Measurements from ENCODE around the gene DRC7. TPM values are rescaled to one million over a fixed set of nuclear protein-coding genes. Genes with fewer than 3 reads are reported as not detected.
"Not testable (repeated sequence)": the region's sequence is repeated elsewhere in the genome, so short reads cannot be mapped to it uniquely, and the experiment has no call there.

The DRC7 gene
- total RNA-seq, 1 donor from 2014 or later = not detected

DNA sequence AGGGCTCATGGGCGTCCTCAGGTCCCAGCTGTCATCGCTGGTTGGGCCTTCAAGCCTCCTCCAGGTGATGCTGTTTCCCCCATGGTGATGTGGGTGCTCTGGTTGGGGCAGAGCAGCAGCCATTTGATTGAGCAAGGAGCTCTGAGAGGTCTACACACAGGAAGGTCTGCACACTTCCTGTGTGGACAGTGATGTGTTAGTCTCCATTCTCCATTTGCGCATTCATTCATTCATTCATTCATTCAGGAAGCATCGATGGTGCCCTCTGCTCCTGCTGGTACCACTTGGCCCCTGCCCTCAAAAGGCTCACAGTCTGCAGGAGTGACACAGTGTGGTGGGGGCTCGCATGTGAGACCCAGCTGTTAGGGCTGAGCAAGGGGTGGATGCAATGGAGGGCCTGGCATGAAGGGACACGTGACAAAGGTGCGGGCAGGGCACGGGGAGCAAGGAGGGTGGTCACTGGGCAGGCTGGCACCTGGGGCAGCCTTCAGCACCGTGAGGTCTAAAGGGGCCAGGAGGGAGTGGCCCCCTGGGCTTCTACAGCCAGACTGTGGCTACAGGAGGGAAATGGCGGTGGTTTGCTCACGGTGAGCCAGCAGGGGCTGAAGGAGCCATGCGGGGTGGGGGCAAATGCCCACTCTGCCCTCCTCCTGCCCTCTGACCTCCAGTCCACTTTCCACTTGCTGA, 25.0 kb upstream of the DRC7 start:
- DNase-seq (ENCODE audit: missing footprints) = peak; percentile 42

GRCh38 chr16:57670196-57670595, 24.4 kb upstream of the DRC7 start:
- intact Hi-C loops (cut with DNase I) = no loop called here
- ATAC-seq (no peak), DNase-seq (ENCODE audit: missing footprints) (peak; percentile 9)

More for the DNA sequence above, 25.0 kb upstream of the DRC7 start:
- intact Hi-C loops (cut with DNase I) = no loop called here
- ATAC-seq = no peak

DNA sequence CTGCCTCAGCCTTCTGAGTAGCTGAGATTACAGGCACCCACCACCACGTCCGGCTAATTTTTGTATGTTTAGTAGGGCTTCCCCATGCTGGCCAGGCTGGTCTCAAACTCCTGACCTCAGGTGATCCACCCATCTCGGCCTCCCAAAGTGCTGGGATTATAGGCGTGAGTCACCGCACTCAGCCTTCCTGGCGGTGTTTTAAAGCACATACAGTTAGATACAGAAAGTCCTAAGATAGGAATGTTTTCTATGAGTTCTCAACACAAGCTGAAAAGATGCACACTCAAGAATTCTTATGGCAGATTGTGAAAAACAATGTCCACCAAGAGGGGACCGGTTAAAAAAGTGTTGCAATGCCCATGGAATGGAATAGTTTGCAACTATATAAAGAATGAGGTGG, 23.2 kb upstream of the DRC7 start:
- peak; percentile 20 for DNase-seq (ENCODE audit: missing footprints)
- ATAC-seq; intact Hi-C loops (cut with DNase I): not testable (repeated sequence)

- no peak for DNase-seq (ENCODE audit: missing footprints)
- intact Hi-C loops (cut with DNase I) = no loop called here
- no peak for ATAC-seq
These were observed 22.2 kb upstream of the DRC7 start for GRCh38 chr16:57672416-57672815.

- ATAC-seq (no peak), DNase-seq (ENCODE audit: missing footprints) (no peak)
- intact Hi-C loops (cut with DNase I) = no loop called here
These were observed 21.8 kb upstream of the DRC7 start for GRCh38 chr16:57672824-57673223.

- ATAC-seq (no peak), DNase-seq (ENCODE audit: missing footprints) (peak; percentile 8)
- intact Hi-C loops (cut with DNase I) = no loop called here
These were observed 18.7 kb upstream of the DRC7 start for GRCh38 chr16:57675741-57676551.

DNA sequence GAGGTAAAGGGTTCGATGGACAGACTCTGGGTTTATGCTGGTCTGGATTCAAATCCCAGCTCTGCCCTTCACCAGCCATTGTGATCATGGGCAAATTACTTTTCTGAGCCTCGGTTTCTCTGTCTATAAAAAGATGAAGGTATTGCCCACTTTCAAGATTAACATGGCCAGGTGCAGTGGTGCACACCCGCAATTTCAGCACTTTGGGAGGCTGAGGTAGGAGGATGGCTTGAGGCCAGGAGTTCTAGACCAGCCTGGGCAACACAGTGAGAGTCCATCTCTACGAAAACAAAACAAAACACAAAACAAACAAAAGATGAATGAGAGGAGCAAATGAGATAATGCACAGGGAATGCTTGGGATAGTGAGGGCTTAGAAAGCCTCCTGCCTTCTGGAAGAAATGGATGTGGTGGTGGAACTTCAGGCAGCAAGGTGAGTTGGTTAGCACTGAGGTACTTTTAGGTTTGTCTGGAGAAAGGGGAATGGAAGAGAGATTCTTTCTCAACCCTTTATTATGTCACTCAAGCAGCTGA, 18.0 kb upstream of the DRC7 start:
- DNase-seq (ENCODE audit: missing footprints) (no peak), ATAC-seq (no peak)
- intact Hi-C loops (cut with DNase I) = no loop called here

DNA sequence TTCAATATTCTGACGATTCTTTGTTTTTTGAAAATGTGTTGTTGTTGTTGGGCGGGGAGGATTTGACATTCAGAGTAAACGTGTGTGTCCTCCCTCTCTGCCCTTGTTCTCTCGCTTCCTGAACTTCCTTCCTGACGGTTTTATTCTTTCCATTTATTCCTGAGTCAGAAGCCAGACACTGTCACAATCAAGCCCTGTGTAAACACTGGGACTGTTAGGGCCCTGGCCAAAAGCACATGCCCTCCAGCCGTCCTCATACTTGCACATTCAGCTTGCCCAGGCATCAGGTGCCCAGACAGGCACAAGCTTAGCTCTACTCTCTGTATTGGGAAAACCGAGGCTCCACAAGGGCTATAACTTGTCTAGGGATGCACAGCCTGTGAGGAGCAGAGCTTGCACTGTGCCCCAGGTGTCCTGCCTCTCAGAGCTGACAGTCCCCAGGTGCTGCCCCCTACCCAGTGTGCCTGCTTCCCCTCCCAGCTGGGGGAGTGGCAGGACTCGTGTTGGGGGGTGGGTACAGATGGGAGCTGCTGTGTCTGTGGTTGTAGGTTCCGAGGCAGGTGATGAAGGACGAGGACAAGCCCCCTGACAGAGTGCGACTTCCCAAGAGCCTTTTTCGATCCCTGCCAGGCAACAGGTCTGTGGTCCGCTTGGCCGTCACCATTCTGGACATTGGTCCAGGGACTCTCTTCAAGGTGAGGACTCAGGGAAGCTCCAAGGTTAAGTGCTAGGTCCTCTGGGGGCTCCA, 16.8 kb upstream of the DRC7 start:
- ATAC-seq (peak; percentile 71), DNase-seq (ENCODE audit: missing footprints) (peak; percentile 35)
- intact Hi-C loops (cut with DNase I) = no loop called here

- DNase-seq (ENCODE audit: missing footprints) = peak; percentile 32
- ATAC-seq = no peak
- intact Hi-C loops (cut with DNase I) = no loop called here
These were observed 15.6 kb upstream of the DRC7 start for GRCh38 chr16:57679016-57679415.

- no peak for ATAC-seq
- intact Hi-C loops (cut with DNase I) = no loop called here
- no peak for DNase-seq (ENCODE audit: missing footprints)
These were observed 14.7 kb upstream of the DRC7 start for GRCh38 chr16:57679767-57680482.

DNA sequence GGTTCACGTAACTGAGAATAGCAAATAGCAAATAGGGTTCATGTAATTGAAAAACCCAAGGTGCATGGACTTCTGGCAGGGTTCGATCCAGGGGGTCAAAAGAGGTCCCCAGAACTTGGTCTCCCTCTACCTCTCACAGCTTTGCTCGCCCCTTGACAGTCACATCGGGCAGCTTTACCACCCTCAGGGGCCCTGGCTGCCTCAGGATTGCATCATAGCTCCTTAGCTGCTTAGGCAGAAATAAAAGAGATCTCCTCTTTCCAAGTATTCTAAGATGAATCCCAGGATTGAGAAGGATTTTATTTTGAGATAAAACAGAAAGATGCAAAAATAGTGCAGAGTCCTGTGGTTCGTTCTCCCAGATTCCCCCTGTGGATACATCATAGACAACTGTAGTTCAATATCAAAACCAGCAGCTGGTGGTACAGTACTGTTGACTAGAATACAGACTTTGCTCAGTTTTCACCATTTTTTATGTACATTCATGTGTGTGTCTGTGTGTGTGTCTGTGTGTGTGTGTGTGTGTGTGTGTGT, 13.7 kb upstream of the DRC7 start:
- ATAC-seq (no peak), DNase-seq (ENCODE audit: missing footprints) (no peak)
- intact Hi-C loops (cut with DNase I) = no loop called here

DNA sequence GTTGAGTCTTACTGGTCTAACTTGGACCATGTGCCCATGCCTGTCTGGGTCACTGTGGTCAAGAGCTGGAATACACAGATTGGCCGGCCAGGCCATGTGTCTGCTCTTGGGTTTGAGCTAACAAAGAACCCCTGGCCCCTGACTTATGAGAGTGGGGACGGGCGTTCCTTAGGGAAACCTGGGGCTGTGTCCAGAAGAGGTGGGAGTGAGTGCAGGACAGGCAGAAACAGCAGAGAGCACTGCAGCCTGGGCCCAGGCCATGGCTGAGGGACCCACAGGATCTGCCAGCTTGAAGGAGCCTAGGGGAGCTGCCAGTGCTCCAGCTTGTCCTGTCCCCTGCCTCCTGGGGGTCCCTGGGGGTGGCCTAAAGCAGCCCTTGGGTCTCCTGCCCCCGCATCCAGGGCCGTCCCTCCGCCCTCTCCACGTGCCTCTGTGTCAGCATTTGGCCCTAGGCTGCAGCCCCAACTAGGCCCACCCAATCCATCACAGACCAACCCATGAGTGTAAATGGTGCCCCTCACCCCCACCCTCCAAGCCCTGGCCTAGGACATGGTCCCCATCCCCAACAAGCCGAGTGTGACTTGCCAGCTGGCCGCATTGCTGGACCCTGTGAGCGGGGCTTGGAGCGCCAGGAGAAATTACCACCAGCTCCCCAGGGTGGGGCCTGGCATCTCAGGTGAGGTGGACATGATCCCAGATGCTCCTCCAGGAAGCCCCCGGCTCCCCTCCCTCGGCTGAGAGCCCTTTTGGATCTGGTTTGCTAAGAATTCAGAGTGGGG, 12.5 kb upstream of the DRC7 start:
- DNase-seq (ENCODE audit: missing footprints) (peak; percentile 15), ATAC-seq (no peak)
- intact Hi-C loops (cut with DNase I) = no loop called here

- intact Hi-C loops (cut with DNase I) = no loop called here
- DNase-seq (ENCODE audit: missing footprints) (no peak), ATAC-seq (no peak)
These were observed 11.6 kb upstream of the DRC7 start for GRCh38 chr16:57682809-57683635.

DNA sequence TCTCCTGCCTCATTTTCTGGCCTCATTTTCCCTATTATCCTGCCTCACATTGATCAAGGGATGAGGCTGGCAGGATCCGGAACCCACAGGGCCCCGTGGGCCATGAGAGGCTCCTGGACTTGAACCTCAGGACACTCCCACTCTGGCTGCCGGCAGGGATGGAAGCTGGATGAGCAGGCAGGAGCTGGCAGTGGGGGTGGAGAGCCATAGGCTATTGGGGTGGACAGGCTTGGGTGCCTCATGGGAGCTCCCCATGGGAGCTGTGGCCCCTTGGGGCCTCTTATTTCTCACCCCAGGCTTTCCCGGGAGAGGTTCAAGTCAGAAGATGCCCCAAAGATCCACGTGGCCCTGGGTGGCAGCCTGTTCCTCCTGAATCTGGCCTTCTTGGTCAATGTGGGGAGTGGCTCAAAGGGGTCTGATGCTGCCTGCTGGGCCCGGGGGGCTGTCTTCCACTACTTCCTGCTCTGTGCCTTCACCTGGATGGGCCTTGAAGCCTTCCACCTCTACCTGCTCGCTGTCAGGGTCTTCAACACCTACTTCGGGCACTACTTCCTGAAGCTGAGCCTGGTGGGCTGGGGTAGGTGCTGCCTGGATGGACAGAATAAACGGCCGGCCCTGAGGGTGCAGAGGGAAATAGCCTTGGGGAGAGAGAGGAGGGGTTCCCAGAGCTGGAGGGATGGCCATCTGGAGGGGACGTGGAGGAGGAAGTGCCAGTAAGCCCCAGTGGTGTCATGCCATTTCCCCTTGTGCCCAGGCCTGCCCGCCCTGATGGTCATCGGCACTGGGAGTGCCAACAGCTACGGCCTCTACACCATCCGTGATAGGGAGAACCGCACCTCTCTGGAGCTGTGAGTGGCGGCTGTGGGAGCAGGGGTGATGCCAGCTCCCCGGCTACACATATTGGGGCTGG, 10.7 kb upstream of the DRC7 start:
- intact Hi-C loops (cut with DNase I) = no loop called here
- peak; percentile 57 for DNase-seq (ENCODE audit: missing footprints)
- ATAC-seq = no peak

DNA sequence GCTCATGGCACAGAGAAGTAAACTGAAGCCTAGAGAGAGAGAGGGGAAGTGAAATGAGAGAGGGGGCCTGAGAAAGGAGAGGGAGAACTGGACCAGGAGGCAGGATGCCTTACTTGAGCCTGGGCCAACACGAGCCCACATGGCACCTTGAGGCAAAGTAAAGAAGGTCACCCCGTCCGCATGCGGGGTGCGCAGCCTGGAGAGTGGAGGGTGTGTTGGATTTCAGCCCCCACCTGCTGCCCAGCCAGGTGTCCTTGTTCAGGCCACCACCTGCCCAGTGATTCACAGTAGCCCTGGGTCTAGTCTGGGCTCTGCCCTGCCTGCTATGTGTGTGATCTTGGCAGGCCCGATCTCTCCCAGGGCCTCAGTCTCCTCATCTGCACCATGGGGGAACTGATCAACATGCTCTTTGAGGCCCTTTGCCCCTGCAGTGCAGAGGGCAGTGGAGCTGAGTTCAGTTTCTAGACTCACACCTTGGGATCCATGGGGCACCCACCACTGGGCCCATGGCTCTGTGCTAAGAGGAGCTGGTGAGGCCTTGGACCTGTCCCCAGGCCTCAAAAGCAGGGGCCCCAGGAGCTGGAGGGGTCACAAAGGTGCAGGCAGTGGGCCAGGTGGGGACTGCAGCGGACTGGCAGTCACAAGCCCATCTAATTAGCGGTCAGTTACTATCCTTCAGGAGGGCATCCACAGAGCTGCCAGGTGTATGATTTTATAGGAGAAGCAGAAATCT, 9.8 kb upstream of the DRC7 start:
- ATAC-seq (no peak), DNase-seq (ENCODE audit: missing footprints) (no peak)
- intact Hi-C loops (cut with DNase I) = no loop called here

All from Right ventricle myocardium inferior (tissue), 1 donor.